K562 (cell line): Measurements from ENCODE around the gene PTPRC. TPM values are rescaled to one million over a fixed set of nuclear protein-coding genes. Genes with fewer than 3 reads are reported as not detected.
A peak's percentile ranks its signal among the peaks of the same experiment; 100 is the strongest.

Source experiments
- C11orf30 ChIP-seq: fragments of 450-650 bp; IDR thresholded peaks from 2 replicates; pipeline ENCODE4 v1.6.1; 2016; ENCODE audit warnings: low read depth, mild to moderate bottlenecking
- EGR1 ChIP-seq: fragments of 450-650 bp; conservative IDR thresholded peaks from 2 replicates; pipeline ENCODE4 v1.6.1; 2017; ENCODE audit warnings: mild to moderate bottlenecking
- GABPA ChIP-seq: fragments of 200-800 bp; sonication (Bioruptor generic); conservative IDR thresholded peaks from 2 replicates; pipeline ENCODE4 v1.6.1; 2016; ENCODE audit warnings: low read depth, missing genetic modification characterization, missing compliant biosample characterization
- HOMEZ ChIP-seq: fragments of 250-450 bp; sonication (Bioruptor Pico); IDR thresholded peaks from 2 replicates; pipeline ENCODE4 v1.4.0; 2020; ENCODE audit warnings: mild to moderate bottlenecking, moderate library complexity
- KDM1A ChIP-seq, 2 experiments: fragments of 450-650 bp; IDR thresholded peaks; 2 replicates each; pipeline ENCODE4 v1.6.1; 2016; ENCODE audit warnings: mild to moderate bottlenecking in 2 of 2
- NFYB ChIP-seq: IDR thresholded peaks from 2 replicates; pipeline ENCODE4 v1.6.1; 2011; ENCODE audit warnings: mild to moderate bottlenecking, moderate library complexity; ENCODE audit not compliant: insufficient read length; ENCODE audit errors: extremely low read depth
- NR3C1 ChIP-seq: sonication (generic); formaldehyde crosslinking; IDR thresholded peaks from 2 replicates; pipeline ENCODE4 v1.8.1; 2022; ENCODE audit warnings: missing genetic modification reagents
- RBFOX2 ChIP-seq: fragments of 200-400 bp; formaldehyde crosslinking; IDR thresholded peaks from 2 replicates; pipeline ENCODE4 v1.6.1; 2017; ENCODE audit warnings: low read depth, mild to moderate bottlenecking, low read length, moderate library complexity
- RBM39 ChIP-seq: fragments of 200-400 bp; formaldehyde crosslinking; optimal IDR thresholded peaks from 2 replicates; pipeline ENCODE3; 2018; ENCODE audit warnings: low read depth, low read length
- SAFB ChIP-seq: fragments of 200-400 bp; formaldehyde crosslinking; IDR thresholded peaks from 2 replicates; pipeline ENCODE4 v1.6.1; 2017; ENCODE audit warnings: low read depth, low read length, borderline replicate concordance
- SAP30 ChIP-seq: fragments of 200-600 bp; sonication (generic); IDR thresholded peaks from 2 replicates; pipeline ENCODE4 v1.6.1; 2012; ENCODE audit warnings: borderline replicate concordance, low read depth, mild to moderate bottlenecking, moderate library complexity, low read length, control low read depth, inconsistent platforms; ENCODE audit not compliant: insufficient read depth, poor library complexity, severe bottlenecking
- SLC30A9 ChIP-seq: fragments of 250-450 bp; sonication (Bioruptor Pico); IDR thresholded peaks from 2 replicates; pipeline ENCODE4 v1.8.0; 2022; ENCODE audit warnings: mild to moderate bottlenecking, moderate library complexity
- ZBTB11 ChIP-seq, 3 experiments: fragments of 200-800 bp in 1 of 3; fragments of 250-450 bp in 1 of 3; fragments of 450-650 bp in 1 of 3; sonication (Bioruptor Pico) in 1 of 3; sonication (Bioruptor generic) in 1 of 3; formaldehyde crosslinking in 1 of 3; IDR thresholded peaks; 2 replicates each; pipeline versions ENCODE4 v1.6.1 to v1.8.0; 2016 to 2022; ENCODE audit warnings: mild to moderate bottlenecking in 2 of 3, missing genetic modification characterization in 2 of 3, missing compliant biosample characterization in 1 of 3, moderate library complexity in 1 of 3
- ZBTB9 ChIP-seq: fragments of 450-650 bp; formaldehyde crosslinking; IDR thresholded peaks from 2 replicates; pipeline ENCODE4 v1.4.0; 2020; ENCODE audit warnings: mild to moderate bottlenecking, moderate library complexity
- ZNF143 ChIP-seq: sonication (generic); formaldehyde crosslinking; IDR thresholded peaks from 2 replicates; pipeline ENCODE4 v1.9.0; 2022; ENCODE audit warnings: mild to moderate bottlenecking, missing genetic modification reagents
- ZNF436 ChIP-seq: fragments of 250-450, 450-650 bp; sonication (Bioruptor Pico); formaldehyde crosslinking; IDR thresholded peaks from 2 replicates; pipeline ENCODE4 v1.7.0; 2020; ENCODE audit warnings: mild to moderate bottlenecking
- ZSCAN29 ChIP-seq: fragments of 450-650 bp; IDR thresholded peaks from 2 replicates; pipeline ENCODE4 v1.6.1; 2017
- polyA plus RNA-seq, 8 experiments: library from polyadenylated mRNA; depleted of rRNA in 4 of 8; stranded (reverse) in 5 of 8; unstranded in 3 of 8; fragments of >200 nt; fragmentation: Nextera tagmentation in 2 of 8; fragmentation: Illumina TruSeq in 1 of 8; extraction: Ambion mirVana in 2 of 8; extraction: Trizol in 1 of 8; gene quantifications; 2 replicates each; pipeline versions ENCODE4 v1.2.1 to v1.2.3, GENCODE V29; 2011 to 2014; ENCODE audit warnings: inconsistent platforms in 1 of 8, missing spikeins in 1 of 8
- total RNA-seq, 7 experiments: library from RNA; depleted of rRNA in 6 of 7; stranded (reverse); fragments of >200 nt in 6 of 7; fragmentation: Illumina TruSeq in 2 of 7; extraction: Trizol in 2 of 7; gene quantifications; 2 replicates each; pipeline versions ENCODE4 v1.2.1 to v1.2.3, GENCODE V29; 2011 to 2021; ENCODE audit warnings: low replicate concordance in 1 of 7

PTPRC gene
- total and polyA plus RNA-seq, 9 of the 15 experiments (the other 6 are each of a cell fraction or from before 2014, with no cell fraction given), result 7.1 to 107 (median 62.9) TPM

GRCh38 chr1:198681831-198682759 lies 43.3 kb downstream of the PTPRC start (continued):
- TF ChIP-seq ZSCAN29 (no peak), ZNF143 (CRISPR knock-in tag) (no peak), HOMEZ (CRISPR knock-in tag) (no peak), SLC30A9 (CRISPR knock-in tag) (no peak), C11orf30 (peak; percentile 68), ZBTB9 (CRISPR knock-in tag) (no peak), ZNF436 (CRISPR knock-in tag) (0 out of 2 replicates have a peak, but pooled peaks have one; percentile 29), ZBTB11 (CRISPR knock-in tag; IDR thresholded peaks at IDR 0.05) (peak in 1 of 3 experiments; percentile 33; a peak in 1 of 6 replicates), NFYB (no peak), EGR1 (0 out of 2 replicates have a peak, but pooled peaks have one; percentile 4), KDM1A (IDR thresholded peaks at IDR 0.05) (no peak), GABPA (tag) (peak; percentile 59; the same call in 1 of the 2 replicates), RBM39 (no peak), RBFOX2 (peak; percentile 65), SAFB (no peak), NR3C1 (CRISPR knock-in tag) (no peak), SAP30 (no peak)
